ENCODE measurements around the gene PRKCD.

Gene PRKCD

GRCh38 chr3:53170325-53171063, 9.5 kb downstream of the PRKCD start:
- DNase-seq (ENCODE audit: low spot score), result no peak

GRCh38 chr3:53171064-53171418, 10.0 kb downstream of the PRKCD start:
- no peak for DNase-seq (ENCODE audit: low spot score)

GRCh38 chr3:53171827-53172505, 11.0 kb downstream of the PRKCD start:
- no peak for DNase-seq (ENCODE audit: low spot score)

GRCh38 chr3:53173107-53173506, 12.1 kb downstream of the PRKCD start:
- no peak for DNase-seq (ENCODE audit: low spot score)

- DNase-seq (ENCODE audit: low spot score), result no peak
Observed at GRCh38 chr3:53174346-53175250, 13.6 kb downstream of the PRKCD start.

GRCh38 chr3:53175613-53176540, 14.9 kb downstream of the PRKCD start:
- DNase-seq (ENCODE audit: low spot score), result no peak

- no peak for DNase-seq (ENCODE audit: low spot score)
Observed at GRCh38 chr3:53178246-53178645, 17.2 kb downstream of the PRKCD start.

- DNase-seq (ENCODE audit: low spot score), result no peak
Observed at GRCh38 chr3:53179580-53179979, 18.6 kb downstream of the PRKCD start.

GRCh38 chr3:53180305-53181023, 19.5 kb downstream of the PRKCD start:
- no peak for DNase-seq (ENCODE audit: low spot score)

GRCh38 chr3:53181024-53181371, 20.0 kb downstream of the PRKCD start:
- DNase-seq (ENCODE audit: low spot score), result no peak

GRCh38 chr3:53181528-53181927, 20.5 kb downstream of the PRKCD start:
- no peak for DNase-seq (ENCODE audit: low spot score)

- DNase-seq (ENCODE audit: low spot score), result no peak
Observed at GRCh38 chr3:53182764-53183355, 21.9 kb downstream of the PRKCD start.

- no peak for DNase-seq (ENCODE audit: low spot score)
Observed at GRCh38 chr3:53183514-53183913, 22.5 kb downstream of the PRKCD start.

- no peak for DNase-seq (ENCODE audit: low spot score)
Observed at GRCh38 chr3:53184701-53185100, 23.7 kb downstream of the PRKCD start.

- DNase-seq (ENCODE audit: low spot score), result no peak
Observed at GRCh38 chr3:53185761-53186465, 24.9 kb downstream of the PRKCD start.

- no peak for DNase-seq (ENCODE audit: low spot score)
Observed at GRCh38 chr3:53186726-53187125, 25.7 kb downstream of the PRKCD start.

GRCh38 chr3:53187430-53187829, 26.4 kb downstream of the PRKCD start:
- DNase-seq (ENCODE audit: low spot score), result no peak

- DNase-seq (ENCODE audit: low spot score), result no peak
Observed at GRCh38 chr3:53188136-53188685, 27.2 kb downstream of the PRKCD start.

- no peak for DNase-seq (ENCODE audit: low spot score)
Observed at GRCh38 chr3:53188720-53189119, 27.7 kb downstream of the PRKCD start.

GRCh38 chr3:53189276-53189675, 28.3 kb downstream of the PRKCD start:
- no peak for DNase-seq (ENCODE audit: low spot score)

Measured in CD4-positive, alpha-beta T cell treated with Interleukin-15 for 4 hours (primary cell).